MM.1S (cell line): ENCODE data around the gene SNTG2.

Source experiments
- CTCF ChIP-seq: fragments of 300-600 bp; sonication (generic); IDR thresholded peaks from 2 replicates; pipeline ENCODE4 v1.5.1; 2016; ENCODE audit warnings: antibody characterized with exemption, low read length, mixed read lengths
- EZH2 ChIP-seq: fragments of 300-600 bp; sonication (generic); optimal IDR thresholded peaks from 2 replicates; pipeline ENCODE3; 2017; ENCODE audit warnings: low read depth, mild to moderate bottlenecking, antibody characterized with exemption, low read length, mixed read lengths
- EZH2phosphoT487 ChIP-seq: fragments of 300-600 bp; sonication (generic); IDR thresholded peaks from 2 replicates; pipeline ENCODE4 v1.6.1; 2018; ENCODE audit warnings: antibody characterized with exemption, low read length

GRCh38 chr2:919672-920071 lies 31.0 kb upstream of the SNTG2 start:
- TF ChIP-seq CTCF (no peak), EZH2 (no peak), EZH2phosphoT487 (no peak)
